NCI-H748 (cell line): ENCODE results near the gene MDC1.
"Not testable (repeated sequence)": the region's sequence is repeated elsewhere in the genome, so short reads cannot be mapped to it uniquely, and the experiment has no call there.

Experiments
- DNase-seq: peaks from one replicate; lab custom pipeline; 2025; ENCODE audit not compliant: unreplicated experiment; lab: John Stamatoyannopoulos, UW

The MDC1 gene

GRCh38 chr6:30724906-30725667 lies 8.0 kb upstream of the MDC1 start:
- no peak for DNase-seq

- not testable (repeated sequence) for DNase-seq
Observed at GRCh38 chr6:30723843-30724741, 7.0 kb upstream of the MDC1 start.

GRCh38 chr6:30723159-30723842 lies 6.2 kb upstream of the MDC1 start:
- not testable (repeated sequence) for DNase-seq

- DNase-seq, result peak; percentile 84
Observed at GRCh38 chr6:30722280-30723112, 5.4 kb upstream of the MDC1 start.

- not testable (repeated sequence) for DNase-seq
Observed at GRCh38 chr6:30722025-30722279, 4.9 kb upstream of the MDC1 start.

GRCh38 chr6:30721198-30722024 lies 4.3 kb upstream of the MDC1 start:
- peak; percentile 95 for DNase-seq

GRCh38 chr6:30720738-30721197 lies 3.7 kb upstream of the MDC1 start:
- peak; percentile 93 for DNase-seq

GRCh38 chr6:30719791-30720737 lies 3.0 kb upstream of the MDC1 start, which contains the start of gene TUBB:
Gene TUBB, plus strand, starts transcription at chr6:30720352. Its CDS starts 155 bp downstream, at chr6:30720507.
- DNase-seq, result peak; percentile 100

GRCh38 chr6:30719356-30719755 lies 2.3 kb upstream of the MDC1 start:
- peak; percentile 55 for DNase-seq

- DNase-seq, result not testable (repeated sequence)
Observed at GRCh38 chr6:30717845-30718720, 1.0 kb upstream of the MDC1 start.

GRCh38 chr6:30716879-30717128 lies 277 bp downstream of the MDC1 start:
- DNase-seq, result no peak

GRCh38 chr6:30714263-30714662 lies 2.8 kb downstream of the MDC1 start:
- DNase-seq, result no peak

- DNase-seq, result no peak
Observed at GRCh38 chr6:30712441-30712945, 4.6 kb downstream of the MDC1 start.

- no peak for DNase-seq
Observed at GRCh38 chr6:30711758-30712380, 5.2 kb downstream of the MDC1 start.

GRCh38 chr6:30709101-30709868 lies 7.8 kb downstream of the MDC1 start:
- no peak for DNase-seq

- peak; percentile 69 for DNase-seq
Observed at GRCh38 chr6:30707281-30707850, 9.7 kb downstream of the MDC1 start.
